ENCODE data around the gene VAV3. TPM values are rescaled to one million over a fixed set of nuclear protein-coding genes. Genes with fewer than 3 reads are reported as not detected.
A peak's percentile ranks its signal among the peaks of the same experiment; 100 is the strongest.
"Not testable (repeated sequence)": the region's sequence is repeated elsewhere in the genome, so short reads cannot be mapped to it uniquely, and the experiment has no call there.

The VAV3 gene
- total RNA-seq, 1 donor from 2014 or later = 57.5 TPM

DNA sequence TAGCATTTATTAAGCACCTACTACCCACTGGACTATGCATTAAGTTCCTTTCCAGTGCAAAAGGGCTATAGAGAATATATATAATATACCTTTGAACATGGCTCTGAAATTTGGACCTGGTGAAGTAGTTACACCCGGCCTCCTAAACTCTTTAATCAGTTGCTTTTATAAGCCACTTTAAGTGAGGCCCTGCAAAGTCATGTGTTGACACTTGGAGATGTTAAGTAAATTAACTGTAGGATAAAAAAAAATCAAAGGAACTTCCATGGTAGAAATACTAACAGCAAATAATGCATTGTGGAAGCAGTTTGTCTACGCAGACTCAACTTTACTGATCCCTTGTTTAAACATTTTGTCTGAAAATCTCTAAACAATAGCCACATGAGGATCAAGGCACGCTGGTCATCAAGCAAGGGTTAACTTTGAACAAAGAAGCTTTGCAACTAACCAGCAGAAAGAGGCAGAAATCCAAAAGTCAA, 283.9 kb downstream of the VAV3 start:
- no peak for DNase-seq (ENCODE audit: low spot score)

DNA sequence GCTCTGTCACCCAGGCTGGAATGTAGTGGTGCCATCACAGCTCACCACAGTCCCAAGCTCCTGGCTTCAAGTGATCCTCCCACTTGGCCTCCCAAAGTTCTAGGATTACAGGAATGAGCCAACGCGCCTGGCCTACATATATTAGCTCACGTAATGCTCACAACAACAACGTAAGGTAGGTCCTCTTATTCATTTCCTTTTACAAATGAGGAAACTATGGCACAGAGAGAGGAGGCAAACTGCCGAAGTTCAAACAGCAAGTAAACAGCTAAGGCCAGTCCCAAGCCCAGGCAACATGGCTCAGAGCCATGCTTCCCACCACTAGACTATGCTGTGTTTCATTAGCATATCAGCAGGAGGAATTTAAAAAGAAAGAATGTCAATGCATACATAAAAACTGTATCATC, 284.4 kb downstream of the VAV3 start:
- no peak for DNase-seq (ENCODE audit: low spot score)

DNA sequence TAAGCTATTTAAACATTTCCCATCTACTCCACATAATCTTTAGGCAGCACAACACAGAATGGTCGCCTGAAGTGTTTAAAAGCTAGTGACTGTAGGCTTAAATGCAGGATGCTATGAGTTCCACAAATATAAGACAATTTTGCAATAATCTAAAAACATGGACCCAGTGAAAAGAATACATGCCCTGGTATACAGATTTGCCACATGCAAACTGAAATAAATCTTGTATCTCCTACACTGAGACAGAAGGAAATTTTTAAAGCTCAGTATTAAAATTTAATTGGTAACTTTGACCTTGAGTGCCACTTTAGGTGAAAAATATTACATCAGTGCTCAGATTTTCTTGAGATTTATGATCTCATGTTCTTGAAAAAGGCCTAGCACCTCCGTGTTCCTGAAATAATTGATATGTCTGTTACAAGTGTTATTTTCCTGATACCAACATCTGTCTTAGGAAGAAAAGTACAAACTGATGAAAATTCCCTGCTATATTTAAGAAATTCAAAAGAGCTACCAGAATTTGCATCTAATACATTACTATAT, 285.5 kb downstream of the VAV3 start:
- no peak for DNase-seq (ENCODE audit: low spot score)

DNA sequence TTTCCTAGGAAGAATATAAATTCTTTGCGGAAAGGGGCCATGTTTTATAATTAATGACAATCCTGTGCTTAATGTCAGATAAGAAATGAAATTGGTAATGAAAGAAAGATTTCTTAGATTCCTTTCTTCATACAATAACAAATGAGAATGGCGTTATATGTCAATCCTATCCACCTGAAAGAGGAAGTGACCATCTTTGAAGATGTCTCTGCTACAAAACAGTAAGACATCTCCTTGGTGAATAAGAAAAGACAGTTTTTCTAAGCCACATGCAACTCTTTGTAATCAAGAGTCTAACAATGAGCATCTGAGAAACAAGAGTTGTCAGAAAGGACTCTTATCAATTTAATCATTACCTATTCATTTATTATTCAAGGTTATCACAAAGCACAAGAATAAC, 286.0 kb downstream of the VAV3 start:
- DNase-seq (ENCODE audit: low spot score) = no peak

DNA sequence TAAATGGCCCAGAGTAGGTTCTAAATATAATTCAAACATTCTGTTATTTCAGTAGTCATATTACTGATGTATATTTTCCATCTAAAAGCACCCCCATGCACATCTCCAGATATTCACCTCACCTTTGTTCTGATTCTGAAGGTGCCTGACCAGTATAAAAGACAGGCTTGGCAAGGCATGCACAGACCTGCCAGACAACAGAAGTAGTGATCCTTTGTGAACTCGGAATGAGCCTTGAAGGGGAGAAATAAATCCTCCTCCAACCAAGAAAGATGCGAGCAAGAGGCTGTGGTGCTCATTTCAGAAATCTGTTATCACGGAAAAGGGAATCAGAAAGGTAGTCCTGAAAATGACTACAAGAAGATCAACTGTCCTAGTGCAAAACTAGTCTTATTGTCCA, 287.3 kb downstream of the VAV3 start:
- DNase-seq (ENCODE audit: low spot score) = peak; percentile 61

DNA sequence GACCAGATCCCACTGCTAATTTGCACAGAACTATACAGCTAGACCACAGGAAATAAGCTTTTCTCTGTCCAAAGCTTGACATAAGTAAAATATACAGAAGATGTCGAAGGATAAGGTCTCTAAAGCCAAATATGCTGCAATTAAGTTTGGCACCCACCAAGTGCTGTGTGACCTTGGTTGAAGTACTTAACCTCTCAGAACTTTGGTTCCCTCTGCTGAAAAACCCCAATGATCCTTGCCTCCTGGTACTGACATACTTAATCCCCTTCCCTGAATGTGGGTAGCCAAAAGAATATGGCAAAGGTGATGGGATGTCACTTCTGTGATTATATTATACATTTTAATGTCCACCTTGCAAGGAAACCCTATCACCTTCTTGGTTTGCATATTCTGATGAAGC, 290.5 kb downstream of the VAV3 start:
- no peak for DNase-seq (ENCODE audit: low spot score)

DNA sequence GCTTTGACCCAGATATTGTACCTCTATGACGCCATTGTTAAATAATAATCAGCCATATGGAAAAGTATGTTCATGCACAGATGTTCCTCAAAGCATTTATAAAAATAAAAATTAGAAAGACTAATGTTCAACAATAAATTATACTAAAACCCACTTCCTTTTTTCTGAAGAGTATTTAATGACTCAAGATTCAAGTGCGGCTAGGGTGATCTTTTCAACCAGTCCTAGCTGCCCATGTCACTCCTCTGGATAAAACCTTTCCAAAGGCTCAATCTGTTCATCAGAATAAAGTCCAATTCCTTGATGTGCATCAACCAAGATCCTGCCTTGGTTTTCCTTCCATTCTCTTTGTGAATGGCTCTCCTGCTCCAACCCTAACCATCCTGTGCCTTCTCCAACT, 292.0 kb downstream of the VAV3 start:
- no peak for DNase-seq (ENCODE audit: low spot score)

DNA sequence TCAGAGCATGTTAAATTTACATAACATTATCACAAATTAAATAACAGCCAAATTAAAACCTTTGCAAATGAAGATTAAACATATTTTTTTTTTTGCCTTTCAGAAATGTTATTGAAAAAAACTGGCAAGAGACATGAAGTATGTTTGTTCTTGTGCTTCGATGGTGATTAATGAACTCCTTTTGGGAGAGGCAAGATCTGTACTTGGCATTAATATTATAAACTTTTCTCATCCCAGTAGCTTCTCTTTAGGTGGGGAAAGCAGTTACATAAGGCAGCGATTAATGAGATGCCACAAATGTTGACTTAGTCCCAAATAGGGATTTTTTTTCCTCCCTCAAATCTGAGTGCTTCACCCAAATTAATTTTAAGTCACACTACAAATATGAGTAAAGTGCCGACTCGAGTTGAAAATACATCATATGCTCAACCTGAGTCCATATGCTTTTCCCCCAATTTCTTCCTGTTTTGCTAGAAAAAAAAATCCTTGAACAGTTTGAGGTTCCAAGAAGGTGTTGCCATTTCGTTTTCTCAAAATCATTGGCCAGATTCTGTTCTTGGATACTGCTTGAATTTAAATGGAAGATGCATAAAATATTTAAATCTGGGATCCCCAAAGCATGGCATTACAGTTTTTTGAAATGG, 294.5 kb downstream of the VAV3 start:
- DNase-seq (ENCODE audit: low spot score) = no peak

DNA sequence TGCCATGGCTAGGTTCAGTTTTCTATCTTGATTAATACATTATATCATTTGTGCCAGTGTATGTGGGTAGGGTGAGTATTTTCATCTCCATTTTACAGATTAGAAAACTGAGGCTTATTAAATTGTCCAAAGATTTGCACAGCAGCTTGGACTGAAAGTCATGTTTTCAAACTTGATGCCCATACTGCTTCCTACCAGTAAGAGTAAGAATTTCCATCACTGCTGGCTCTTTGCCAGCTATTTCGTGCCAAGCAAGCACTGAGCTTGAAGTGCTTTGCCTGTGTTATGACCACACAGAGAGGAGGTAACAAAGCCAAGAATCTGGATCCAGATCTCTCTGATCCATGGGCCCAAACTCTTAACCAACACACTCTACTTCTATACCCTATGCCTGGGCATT, 295.0 kb downstream of the VAV3 start:
- DNase-seq (ENCODE audit: low spot score) = peak; percentile 86

DNA sequence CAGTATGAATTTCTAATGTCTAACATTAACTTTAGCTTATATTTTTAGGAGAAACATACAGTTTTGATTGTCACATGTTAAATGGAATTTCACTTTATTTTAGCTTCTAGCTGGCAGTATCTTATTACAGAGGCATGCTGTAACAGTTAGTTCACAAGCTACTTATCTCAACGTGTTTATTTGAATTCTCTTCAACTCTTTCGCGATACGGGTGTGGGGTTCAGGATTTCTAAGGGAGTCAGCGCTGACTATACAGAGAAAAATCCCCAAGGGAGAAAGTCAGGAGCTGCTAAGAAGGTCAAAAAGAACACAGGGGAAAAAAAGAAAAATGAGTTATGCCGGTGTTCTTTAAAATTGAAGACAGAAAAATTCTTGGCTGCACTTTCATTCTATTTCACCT, 296.2 kb downstream of the VAV3 start:
- DNase-seq (ENCODE audit: low spot score) = no peak

DNA sequence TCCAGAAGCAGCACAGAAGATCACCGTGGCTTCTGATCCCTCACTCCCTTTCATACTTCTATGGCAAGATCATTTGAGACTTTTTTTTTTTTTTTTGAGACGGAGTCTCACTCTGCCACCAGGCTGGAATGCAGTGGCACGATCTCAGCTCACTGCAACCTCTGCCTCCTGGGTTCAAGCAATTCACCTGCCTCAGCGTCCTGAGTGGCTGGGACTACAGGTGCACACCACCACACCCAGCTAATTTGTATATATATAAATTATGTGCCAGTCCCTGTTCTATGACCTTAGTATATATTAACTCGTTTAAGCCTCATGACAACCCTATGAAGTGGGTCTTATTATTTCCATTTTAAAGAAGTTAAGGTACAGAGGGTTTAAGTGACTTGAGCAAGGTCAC, 298.5 kb downstream of the VAV3 start:
- no peak for DNase-seq (ENCODE audit: low spot score)

DNA sequence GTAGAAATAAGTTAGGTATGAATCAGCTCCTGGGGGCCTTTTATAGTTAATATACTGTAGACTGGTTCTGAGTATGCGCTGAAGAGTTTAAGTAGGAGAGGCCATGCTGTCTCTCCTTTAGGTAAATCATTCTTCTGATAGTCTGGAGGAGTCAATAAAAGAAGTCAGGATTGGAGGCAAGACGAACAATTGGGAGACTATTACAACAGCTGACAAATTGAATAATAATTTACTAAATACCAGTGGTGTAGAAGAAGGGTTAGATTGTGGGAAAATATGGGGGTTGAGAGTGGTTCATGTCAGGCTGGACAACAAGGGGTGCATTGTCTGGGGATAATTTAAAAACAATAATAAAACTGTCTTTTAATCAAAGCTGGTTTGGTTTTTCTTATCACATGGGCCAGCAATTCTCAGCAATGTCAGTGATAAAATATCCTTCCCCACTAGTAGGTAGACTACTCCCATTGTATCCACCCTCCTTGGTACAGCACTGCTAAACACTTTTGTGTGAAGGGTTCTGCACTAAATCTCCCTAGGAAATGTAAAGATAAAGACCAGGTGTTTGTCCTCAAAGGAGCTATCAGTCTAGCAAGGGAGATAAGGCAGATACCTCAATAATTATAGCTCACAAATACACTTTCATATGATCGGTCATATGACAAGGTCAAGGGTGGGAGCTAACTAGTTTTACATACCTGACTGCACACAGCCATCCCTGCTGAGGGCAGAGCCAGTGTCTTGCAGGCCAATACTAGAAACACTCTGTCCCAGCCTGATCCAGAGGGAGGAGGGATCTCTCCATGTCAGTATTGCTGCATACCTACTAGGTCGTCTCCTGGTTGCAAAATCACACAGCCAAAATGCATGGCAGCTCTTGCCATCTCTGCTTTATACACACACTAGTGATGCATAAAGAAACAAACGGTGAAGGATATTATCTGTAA, 299.7 kb downstream of the VAV3 start:
- DNase-seq (ENCODE audit: low spot score) = no peak

DNA sequence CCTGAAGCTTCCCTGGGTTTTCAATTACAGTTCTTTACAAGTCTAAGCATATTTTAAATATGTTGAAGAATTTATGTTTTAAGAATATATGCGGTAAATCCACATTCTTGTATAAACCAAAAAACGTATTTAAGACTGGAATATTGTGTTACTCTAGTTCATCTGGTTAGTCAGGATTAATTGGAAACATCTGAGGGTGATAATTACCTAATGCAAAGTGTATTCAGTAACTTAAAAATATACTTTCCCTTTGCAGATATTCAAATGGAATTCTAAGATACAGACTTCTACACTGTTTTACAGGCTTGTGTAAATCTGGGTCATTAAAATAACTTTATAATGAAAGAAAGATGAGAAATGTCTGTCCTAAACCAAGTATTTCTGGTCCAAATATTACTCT, 302.0 kb downstream of the VAV3 start:
- no peak for DNase-seq (ENCODE audit: low spot score)

DNA sequence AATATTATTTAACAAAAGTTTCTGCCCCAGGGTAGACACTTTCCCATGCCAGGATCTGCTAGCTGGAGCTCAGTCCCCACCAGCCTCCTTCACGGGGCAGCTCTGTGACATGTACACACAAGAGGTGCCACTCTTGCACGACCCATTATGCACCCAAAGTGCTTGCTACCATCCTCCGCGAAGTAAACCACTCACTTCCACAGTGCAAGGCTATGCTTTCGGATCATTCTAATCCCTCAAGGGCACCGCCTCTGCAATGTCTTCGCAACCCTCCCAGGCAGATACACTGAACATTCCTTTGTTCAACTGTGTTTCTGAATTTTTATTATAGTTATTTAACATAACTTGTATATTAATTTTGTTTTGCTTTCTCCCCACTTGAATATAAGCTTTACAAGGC, 303.8 kb downstream of the VAV3 start:
- no peak for DNase-seq (ENCODE audit: low spot score)

DNA sequence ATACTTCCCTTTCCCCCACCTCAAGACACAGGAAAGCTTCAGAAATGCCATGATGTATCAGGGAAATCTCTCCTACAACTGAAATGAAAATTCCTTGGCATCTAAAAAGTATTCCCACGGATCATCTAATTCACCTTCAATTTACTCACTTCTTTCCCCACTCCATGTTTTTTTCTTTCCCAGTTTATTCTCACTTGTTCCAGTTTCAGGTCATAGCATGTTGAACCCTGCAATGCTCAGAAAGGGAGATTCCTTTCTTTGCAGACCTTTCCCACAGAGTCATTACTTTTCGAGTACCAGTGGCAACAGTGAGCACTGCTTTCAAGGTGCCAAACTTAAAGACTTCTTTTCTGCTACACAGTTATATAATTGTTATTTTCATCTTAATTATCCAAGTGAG, 305.0 kb downstream of the VAV3 start:
- DNase-seq (ENCODE audit: low spot score) = no peak

DNA sequence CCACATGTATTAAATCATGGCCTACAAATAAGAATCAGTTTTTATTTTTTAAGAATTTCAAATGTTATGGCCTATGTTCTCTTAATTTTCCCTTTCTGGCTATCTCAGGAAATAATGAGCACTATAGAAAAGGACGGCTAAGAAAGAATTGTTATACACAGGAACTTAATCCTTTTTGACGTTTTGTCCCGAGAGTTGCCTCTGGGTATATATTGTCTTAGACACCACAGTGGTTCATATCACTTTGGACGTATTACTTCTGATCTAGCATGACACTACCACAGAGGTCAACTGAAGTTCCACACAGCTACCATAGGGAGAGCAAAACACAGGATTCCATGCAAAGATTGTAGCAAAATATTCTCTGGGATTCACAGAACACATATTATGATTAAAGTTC, 307.6 kb downstream of the VAV3 start:
- DNase-seq (ENCODE audit: low spot score) = no peak

DNA sequence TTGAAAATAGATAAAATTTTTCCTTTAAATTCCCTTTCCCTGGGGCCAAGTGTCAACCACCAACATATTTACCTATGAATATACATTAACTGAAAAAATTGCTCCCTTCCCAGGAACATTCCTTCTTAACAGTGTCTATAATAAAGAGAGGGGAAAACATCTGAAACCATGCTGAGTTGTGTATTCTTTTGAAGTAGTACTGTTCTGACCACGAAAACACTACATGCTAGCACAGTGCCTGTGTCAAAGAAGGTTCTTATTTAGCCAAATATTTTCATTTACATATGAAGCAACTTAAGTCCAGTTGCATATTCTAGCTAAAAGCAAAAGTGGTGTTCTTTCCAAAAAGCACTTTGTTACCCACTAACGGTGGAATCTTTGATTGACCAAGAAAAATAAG, 311.2 kb downstream of the VAV3 start:
- DNase-seq (ENCODE audit: low spot score) = no peak

DNA sequence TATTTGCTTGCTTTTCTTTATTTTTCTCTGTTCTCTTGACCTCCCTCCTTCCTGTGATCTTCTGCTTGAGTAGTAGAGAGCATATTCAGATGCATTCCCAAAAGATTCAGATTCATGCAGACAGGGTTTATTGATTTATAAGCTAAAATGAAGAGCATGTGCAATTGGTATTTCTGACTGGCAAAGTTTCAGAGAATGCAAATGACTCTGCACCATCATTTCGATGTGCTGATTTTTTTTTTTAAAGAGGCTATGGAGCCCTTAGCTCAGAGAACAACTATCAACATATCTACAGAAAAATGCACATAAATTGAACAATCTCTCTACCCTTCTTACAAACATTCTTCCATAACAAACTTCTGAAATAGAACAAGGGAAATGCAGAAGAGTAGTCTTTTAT, 312.0 kb downstream of the VAV3 start:
- DNase-seq (ENCODE audit: low spot score) = no peak

DNA sequence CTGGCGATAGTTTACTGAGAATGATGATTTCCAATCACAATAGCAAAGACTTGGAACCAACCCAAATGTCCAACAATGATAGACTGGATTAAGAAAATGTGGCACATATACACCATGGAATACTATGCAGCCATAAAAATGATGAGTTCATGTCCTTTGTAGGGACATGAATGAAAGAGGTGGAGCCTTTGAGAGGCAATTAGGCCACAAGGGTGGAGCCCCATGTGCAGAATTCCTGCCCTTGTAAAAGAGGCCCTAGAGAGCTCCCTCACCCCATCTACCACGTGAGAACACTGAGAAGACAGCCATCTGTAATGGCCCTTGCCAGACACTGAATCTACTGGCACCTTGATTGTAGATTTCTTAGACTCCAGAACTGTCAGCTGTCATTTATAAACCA, 314.2 kb downstream of the VAV3 start:
- DNase-seq (ENCODE audit: low spot score) = not testable (repeated sequence)

DNA sequence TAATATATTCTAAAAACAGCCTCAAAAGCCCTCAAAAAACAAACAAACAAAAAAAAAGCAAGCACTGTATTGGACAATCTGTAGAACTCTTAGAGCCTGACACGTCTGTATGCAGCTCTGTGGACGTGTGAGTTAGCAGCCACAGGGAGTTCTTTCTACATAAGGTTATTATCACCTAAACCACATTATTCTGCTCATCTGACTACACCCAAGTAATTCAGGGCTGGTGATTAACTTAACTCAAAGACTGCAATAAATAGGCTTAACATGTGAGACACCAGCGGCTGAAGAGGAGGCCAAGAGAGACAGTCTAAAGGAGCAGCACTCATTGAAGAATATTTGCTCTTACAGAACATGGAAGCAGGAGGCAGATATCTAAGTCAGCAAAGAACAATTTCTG, 316.0 kb downstream of the VAV3 start:
- no peak for DNase-seq (ENCODE audit: low spot score)

DNA sequence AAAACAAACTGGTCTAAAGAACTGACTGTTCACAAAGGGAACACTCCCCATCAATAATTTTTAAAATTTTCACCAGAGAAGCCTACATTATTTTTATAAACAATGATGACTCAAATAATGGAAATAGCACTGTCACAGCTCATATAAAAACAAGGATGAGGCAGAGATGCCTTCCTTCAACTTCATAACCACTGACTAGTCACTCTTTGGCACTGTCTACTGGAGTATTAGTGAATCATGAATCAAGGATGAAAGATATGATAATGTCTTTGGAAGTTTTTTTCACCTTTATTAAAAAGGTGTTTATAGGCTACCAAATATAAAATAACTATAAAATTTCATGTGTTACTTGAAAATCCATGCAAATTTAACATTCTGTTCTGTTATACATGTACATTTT, 316.9 kb downstream of the VAV3 start:
- no peak for DNase-seq (ENCODE audit: low spot score)

DNA sequence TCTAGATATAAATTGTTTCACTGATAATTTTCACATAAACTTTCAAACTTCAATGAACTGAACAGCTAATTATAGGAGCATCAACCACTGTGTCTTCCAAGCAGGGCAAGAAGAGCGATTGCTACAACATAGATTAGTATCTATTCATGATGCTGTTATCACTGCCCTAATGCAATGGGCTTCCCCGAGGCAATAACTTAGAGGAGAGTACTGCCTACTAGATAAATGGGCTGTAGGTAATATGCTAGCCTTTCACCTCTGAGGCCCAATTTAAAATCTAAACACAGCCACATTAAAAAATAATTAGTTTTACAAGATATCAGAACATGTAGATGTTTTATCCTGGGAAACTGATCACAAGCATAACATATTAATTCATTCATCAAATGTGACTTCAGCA, 318.0 kb downstream of the VAV3 start:
- no peak for DNase-seq (ENCODE audit: low spot score)

DNA sequence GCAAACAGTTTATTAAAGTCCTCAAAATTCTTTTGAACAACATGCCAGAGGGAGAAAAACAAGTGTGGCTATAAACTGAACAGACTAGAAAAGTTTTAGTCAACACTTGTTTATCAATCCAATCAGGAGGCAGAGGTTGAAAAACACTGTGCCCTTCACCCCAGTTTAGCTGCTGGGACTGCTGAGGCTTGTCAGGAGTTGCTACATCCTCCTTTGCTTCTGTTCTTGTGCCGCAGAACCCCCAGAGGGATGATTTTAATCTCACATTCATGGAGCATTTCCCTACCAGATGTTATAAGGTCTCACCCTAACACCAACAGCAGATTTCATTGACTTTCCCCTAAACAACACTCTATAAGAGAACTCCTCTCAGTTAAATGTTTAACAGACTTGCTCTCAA, 321.2 kb downstream of the VAV3 start:
- no peak for DNase-seq (ENCODE audit: low spot score)
